ENCODE measurements around the gene BTBD6.

BTBD6 gene

DNA sequence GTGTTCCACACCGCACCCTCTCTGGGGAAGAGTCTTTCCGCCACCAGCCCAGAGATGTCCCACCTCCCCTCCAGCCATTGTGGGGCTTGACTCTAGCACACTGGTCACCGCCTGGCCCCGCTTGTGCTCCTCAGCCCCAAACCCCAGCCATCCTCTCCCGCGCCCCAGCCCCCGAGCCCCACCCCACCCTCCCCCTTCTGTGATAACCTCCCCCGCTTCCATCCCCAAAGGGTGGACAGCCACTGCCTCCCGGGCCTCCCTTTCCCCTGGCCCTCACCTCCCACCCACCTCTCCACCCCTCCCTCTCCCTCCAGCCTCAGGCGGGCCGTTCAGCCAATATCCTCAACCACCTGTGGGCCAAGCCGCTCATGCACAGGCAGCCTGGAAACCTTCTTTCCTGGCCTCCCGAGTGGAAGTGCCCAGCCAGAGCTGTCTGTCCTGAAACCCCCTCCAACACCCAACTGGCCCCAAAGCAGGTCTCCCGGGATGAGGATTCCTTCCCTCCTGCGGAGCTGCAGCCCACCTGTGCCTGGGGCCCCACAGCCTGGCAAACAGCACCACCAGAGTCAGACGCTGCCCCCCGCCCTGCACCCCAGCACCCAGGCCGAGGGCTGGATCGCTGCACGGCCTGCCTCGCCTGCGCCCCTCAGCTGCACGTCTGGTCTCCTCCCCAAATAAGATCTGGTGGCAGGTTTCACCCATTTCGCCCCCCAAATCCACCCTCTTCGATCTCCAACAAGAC, 40.2 kb upstream of the BTBD6 start:
- Mint-ChIP-seq H3K4me1 (ENCODE audit: low read depth) (no peaks in the 10 kb centered on the region), H3K4me3 (no peak overlapping the region), H3K36me3 (ENCODE audit: low read depth) (no peaks in the 10 kb centered on the region), H3K9me3 (no peaks in the 10 kb centered on the region), H3K27ac (no peak overlapping the region), H3K27me3 (no peaks in the 10 kb centered on the region)

DNA sequence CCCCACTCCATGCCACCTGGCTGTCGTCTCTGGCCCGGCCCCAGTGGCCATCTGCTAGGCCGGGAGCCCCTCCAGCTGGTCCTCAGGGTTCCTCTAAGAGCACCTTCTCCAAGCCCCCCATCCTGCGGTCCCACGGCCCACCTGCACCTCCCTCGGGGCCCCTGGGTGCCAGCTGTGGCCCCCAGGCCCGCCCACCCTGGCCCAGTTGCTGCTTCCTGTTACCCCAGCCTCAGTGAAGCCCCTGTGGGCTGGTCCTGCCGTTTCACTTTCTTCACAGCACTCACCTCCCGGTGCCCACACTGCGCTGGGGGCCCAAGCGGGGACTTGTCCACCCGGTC, 39.6 kb upstream of the BTBD6 start:
- Mint-ChIP-seq H3K36me3 (ENCODE audit: low read depth) (no peaks in the 10 kb centered on the region), H3K4me3 (no peak overlapping the region), H3K27ac (no peak overlapping the region), H3K27me3 (no peaks in the 10 kb centered on the region), H3K9me3 (no peaks in the 10 kb centered on the region), H3K4me1 (ENCODE audit: low read depth) (no peaks in the 10 kb centered on the region)

DNA sequence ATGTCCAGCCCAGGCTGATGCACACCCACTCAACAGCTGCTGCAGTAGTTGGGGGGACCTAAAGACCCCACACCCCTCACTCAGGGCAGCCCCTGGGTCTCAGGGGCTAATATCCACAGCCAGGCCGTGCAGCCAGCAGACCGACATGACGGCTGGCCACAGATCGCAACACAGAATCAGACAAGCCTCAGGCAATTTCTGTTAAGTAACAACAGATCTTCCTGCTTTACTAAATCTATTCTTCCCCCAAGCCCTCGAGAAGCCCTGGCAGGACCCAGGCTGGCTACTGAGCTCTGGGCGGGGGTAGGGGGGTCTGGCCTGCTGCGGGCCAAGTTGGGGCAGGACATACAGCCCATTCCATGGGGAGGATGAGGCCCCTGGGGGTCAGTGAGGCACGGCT, 39.2 kb upstream of the BTBD6 start:
- Mint-ChIP-seq H3K9me3 (no peaks in the 10 kb centered on the region), H3K27ac (no peak overlapping the region), H3K36me3 (ENCODE audit: low read depth) (no peaks in the 10 kb centered on the region), H3K27me3 (no peaks in the 10 kb centered on the region), H3K4me3 (no peak overlapping the region), H3K4me1 (ENCODE audit: low read depth) (no peaks in the 10 kb centered on the region)

DNA sequence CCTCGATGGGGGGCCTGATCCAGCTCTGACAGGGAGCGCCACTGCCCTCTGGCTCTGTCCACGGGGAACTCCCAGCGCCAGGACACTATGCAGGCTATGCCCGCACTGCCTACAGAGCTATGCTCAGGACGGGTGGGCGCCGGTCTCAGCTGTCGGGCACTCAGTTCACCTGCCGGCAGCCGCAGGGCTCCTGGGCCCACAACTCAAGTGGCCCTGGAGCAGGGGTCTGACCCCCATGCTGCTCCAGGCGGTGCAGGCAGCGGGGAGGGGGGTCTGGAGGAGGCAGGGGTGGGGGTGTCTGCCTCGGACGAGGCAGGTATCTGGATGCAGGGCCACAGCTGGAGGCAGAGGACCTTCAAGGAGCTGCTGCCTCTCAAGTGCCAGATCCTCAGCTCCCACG, 38.7 kb upstream of the BTBD6 start:
- no peak overlapping the region for H3K4me3 Mint-ChIP-seq
- H3K27ac Mint-ChIP-seq, result no peak overlapping the region
- no peaks in the 10 kb centered on the region for H3K27me3 Mint-ChIP-seq
- no peaks in the 10 kb centered on the region for H3K4me1 Mint-ChIP-seq (ENCODE audit: low read depth)
- H3K9me3 Mint-ChIP-seq, result no peaks in the 10 kb centered on the region
- no peaks in the 10 kb centered on the region for H3K36me3 Mint-ChIP-seq (ENCODE audit: low read depth)

DNA sequence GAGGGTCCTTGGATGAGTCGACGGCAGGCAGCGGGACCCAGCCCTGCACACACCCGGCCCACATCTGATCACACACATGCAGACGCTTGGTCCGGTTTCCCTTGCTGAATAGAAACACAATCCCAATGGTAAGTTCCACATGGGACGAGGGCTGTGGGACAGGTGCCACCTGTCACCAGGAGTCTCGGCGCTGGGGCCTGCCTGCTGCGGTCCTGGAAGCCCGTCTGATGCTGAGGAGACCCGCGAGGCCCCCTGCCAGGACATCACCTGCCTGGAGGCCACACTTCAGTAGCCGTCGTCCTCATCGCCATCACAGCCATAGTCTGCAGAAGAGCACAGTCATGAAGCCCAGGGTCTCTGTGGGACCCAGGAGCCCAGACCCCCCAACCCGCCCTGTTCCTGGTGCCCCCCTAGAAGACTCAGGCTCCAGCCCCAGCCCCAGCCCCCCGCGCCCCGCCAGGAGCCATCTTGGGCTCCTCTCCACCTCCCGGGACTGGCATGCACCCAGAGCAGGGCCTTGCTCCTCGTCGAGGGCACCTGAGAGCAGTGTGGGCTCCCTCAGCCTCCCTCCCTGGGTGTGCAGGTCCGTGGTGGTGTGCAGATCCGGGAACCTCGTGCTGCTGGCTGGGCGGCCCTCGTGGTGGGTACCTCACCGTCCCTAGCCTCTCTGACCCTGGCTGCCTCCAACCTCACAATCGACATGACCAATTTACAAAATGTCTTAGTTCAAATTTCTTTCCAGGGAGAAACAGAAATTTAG, 37.9 kb upstream of the BTBD6 start:
- H3K36me3 Mint-ChIP-seq (ENCODE audit: low read depth), result peaks cover 6% of the 10 kb centered on the region
- no peaks in the 10 kb centered on the region for H3K4me1 Mint-ChIP-seq (ENCODE audit: low read depth)
- H3K4me3 Mint-ChIP-seq, result no peak overlapping the region
- no peaks in the 10 kb centered on the region for H3K9me3 Mint-ChIP-seq
- no peaks in the 10 kb centered on the region for H3K27me3 Mint-ChIP-seq
- no peak overlapping the region for H3K27ac Mint-ChIP-seq

DNA sequence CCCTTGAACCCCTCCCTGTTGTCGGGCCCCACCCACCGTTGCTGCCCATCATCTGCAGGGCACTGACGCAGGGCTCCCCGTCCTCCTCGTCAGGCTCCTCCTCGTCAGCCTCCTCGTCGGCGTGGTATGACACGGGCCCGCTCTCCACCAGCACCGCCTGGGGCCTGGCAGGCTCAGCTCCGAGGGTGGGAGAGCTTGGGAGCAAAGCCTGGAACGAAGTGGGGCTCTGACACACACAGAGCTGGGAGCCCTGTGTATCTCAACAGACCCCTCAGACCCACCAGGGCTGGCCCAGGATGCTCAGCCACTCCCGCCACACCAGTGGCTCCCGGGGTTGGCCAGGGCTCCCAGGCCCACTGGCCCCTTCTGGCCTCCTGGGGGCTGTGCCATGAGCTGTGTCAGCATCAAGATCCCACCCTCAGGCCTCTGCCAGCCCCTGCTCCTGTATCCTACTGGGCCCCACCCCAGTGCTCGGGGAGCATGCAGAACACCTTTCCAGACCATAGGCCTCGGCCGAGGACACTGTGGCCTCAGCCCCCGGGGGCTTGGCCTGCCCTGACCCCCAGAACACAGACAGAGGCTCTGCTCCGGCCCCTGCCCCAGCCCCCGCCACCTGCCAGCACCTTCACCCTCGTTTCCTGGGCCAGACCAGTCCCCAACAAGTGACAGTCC, 37.1 kb upstream of the BTBD6 start:
- no peaks in the 10 kb centered on the region for H3K4me1 Mint-ChIP-seq (ENCODE audit: low read depth)
- H3K36me3 Mint-ChIP-seq (ENCODE audit: low read depth), result peaks cover 13% of the 10 kb centered on the region

DNA sequence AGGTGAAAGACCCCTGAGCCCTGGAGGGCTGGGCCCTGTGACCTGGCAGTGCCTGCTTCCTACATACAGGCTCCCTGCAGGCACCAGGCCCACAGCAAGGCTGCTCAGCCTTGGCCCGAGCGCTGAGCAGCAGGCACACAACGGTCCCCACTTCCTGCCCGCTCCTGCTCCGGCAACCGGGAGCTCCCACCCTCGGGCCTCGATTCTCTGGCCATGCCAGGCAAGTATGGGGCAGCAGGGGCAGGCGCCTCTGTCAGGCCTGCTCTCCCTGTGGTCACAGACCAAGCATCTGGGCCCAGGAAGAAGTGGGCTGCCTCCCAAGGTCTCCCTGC, 36.6 kb upstream of the BTBD6 start:
- H3K27me3 Mint-ChIP-seq, result no peaks in the 10 kb centered on the region
- no peak overlapping the region for H3K27ac Mint-ChIP-seq
- H3K9me3 Mint-ChIP-seq, result no peaks in the 10 kb centered on the region
- no peaks in the 10 kb centered on the region for H3K4me1 Mint-ChIP-seq (ENCODE audit: low read depth)
- peaks cover 13% of the 10 kb centered on the region for H3K36me3 Mint-ChIP-seq (ENCODE audit: low read depth)
- H3K4me3 Mint-ChIP-seq, result no peak overlapping the region

More for the DNA sequence above, 37.1 kb upstream of the BTBD6 start:
- no peaks in the 10 kb centered on the region for H3K9me3 Mint-ChIP-seq
- H3K27me3 Mint-ChIP-seq, result no peaks in the 10 kb centered on the region
- H3K4me3 Mint-ChIP-seq, result no peak overlapping the region
- no peak overlapping the region for H3K27ac Mint-ChIP-seq

DNA sequence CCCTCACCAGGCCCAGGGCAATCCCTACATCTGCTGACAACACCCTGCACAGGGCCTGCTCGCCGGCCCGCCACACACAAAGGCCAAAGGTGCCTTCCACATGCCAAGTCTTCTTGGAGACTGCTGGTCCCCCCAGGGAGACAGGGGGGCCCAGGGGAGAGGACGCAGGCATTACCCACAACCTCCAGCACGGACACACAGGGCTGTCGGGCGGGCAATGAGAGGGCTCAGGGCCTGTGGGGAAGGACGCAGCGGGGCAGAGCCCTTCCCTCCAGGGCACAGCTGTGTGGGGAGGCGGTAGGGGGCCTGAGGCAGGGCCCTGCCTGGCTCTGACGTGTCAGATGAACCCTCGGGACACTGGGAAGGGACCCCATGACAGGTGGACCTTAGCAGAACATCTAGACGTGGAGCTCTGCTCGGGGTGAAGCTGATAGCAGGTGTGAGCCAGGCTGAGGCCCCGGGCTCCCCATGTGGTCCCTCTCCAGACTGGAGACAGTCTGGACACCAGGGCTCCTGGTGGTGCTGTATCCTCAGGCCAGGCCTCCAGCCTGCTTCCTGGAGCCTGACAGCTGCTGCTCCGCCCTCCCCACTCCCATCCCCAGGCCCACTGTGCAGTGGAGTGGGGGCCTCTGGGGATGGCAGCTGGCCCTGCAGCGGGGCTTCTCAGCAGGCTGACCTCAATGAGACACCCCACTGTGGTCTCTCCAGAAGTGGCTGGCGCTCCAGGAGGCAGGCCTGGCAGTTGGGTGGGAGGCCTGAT, 35.6 kb upstream of the BTBD6 start:
- Mint-ChIP-seq H3K4me1 (ENCODE audit: low read depth) (no peaks in the 10 kb centered on the region), H3K36me3 (ENCODE audit: low read depth) (peaks cover 13% of the 10 kb centered on the region), H3K9me3 (no peaks in the 10 kb centered on the region), H3K4me3 (no peak overlapping the region), H3K27me3 (no peaks in the 10 kb centered on the region), H3K27ac (no peak overlapping the region)

DNA sequence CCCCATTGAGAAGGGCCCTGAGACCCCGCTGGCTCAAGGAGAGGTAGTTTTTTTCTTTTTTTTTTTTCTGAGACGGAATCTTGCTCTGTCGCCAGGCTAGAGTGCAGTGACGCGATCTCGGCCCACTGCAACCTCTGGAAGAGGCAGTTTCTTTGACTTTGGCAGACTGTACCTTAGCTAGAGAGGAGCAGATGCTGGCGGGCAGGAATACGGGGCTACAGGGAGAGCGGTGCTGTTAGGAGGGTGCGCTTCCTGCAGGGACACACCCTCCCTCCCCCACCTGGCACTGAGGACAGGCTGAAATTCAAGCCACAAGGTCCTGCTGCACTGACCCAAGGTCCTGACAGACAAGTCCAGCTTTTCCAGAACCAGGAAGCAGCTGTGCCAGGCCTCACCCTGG, 35.0 kb upstream of the BTBD6 start:
- Mint-ChIP-seq H3K4me1 (ENCODE audit: low read depth) (no peaks in the 10 kb centered on the region), H3K27me3 (no peaks in the 10 kb centered on the region), H3K36me3 (ENCODE audit: low read depth) (peaks cover 13% of the 10 kb centered on the region), H3K27ac (no peak overlapping the region), H3K4me3 (no peak overlapping the region), H3K9me3 (no peaks in the 10 kb centered on the region)

DNA sequence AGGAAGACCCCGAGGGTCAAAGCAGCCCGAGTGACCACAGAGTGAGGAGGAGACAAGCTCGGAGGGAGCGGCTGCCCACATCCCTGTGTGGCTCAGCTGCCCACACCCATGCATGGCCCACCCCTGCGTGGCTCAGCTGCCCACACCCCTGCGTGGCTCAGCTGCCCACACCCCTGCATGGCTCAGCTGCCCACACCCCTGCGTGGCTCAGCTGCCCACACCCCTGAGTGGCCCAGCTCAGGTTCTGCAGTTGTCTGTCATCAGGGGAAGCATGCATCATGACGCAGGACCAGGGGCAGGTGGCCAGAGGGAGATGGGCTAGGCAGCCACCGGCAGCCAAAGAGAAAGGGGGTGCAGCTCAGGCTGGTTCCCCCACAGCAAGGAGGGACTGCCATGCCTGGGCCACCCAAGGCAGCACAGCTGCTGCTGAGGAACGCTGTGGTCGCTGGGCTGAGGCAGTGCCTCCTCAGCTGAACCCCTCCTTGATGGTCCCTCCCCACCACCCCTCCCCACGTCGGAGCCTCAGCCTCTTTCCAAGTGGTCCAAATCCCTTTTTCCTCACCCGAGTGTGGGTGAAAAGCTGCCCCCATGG, 33.9 kb upstream of the BTBD6 start:
- H3K9me3 Mint-ChIP-seq, result no peaks in the 10 kb centered on the region
- no peak overlapping the region for H3K27ac Mint-ChIP-seq
- no peak overlapping the region for H3K4me3 Mint-ChIP-seq
- no peaks in the 10 kb centered on the region for H3K4me1 Mint-ChIP-seq (ENCODE audit: low read depth)
- H3K36me3 Mint-ChIP-seq (ENCODE audit: low read depth), result peaks cover 13% of the 10 kb centered on the region
- no peaks in the 10 kb centered on the region for H3K27me3 Mint-ChIP-seq

DNA sequence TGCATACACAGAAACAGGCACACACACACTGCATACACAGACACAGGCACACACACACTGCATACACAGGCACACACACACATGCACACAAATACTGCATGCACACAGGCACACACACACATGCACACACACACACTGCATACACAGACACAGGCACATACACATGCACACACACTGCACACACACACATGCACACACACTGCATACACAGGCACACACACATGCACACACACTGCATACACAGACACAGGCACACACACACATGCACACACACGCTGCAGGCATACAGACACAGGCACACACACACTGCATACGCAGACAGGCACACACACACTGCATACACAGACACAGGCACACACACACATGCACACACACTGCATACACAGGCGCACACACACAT, 32.7 kb upstream of the BTBD6 start:
- H3K27me3 Mint-ChIP-seq, result no peaks in the 10 kb centered on the region
- H3K9me3 Mint-ChIP-seq, result no peaks in the 10 kb centered on the region
- no peaks in the 10 kb centered on the region for H3K4me1 Mint-ChIP-seq (ENCODE audit: low read depth)
- H3K4me3 Mint-ChIP-seq, result no peak overlapping the region
- no peak overlapping the region for H3K27ac Mint-ChIP-seq
- H3K36me3 Mint-ChIP-seq (ENCODE audit: low read depth), result peaks cover 13% of the 10 kb centered on the region

DNA sequence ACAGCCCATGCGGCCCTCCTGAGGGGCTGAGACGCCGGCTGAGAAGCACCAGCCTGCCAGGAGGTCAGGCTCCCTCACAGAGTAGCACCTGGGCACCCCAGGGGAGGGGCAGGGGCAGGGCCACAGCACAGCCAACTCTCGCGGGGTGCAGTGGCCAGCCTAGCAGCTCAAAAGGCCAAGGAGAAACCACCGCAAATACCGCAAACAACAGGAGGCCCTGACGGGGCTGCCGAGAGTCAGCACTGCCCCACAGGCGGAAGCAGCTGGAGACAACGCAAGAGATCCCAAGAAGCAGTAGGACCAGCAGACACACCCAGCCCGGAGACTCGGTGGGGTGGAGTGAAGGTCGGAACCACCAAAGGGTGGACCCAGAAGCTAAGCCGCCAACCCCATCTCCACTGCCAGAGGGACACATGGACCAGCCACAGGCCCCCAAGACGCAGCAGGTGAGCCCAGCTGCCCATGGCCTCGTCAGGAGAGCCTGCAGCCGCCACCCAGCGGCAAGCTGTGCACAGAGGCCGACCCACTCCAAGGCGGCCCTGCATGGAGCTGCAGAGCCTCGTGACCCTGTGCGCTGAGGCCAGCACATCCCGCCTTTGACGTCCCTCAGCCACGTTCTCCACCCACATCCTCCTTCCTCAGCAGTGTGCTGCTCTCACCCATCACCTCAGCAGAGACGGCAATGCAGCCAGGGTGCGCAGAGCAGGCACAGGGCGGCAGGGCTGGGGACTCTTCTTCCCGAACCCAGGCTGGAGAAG, 31.7 kb upstream of the BTBD6 start:
- H3K4me1 Mint-ChIP-seq (ENCODE audit: low read depth), result no peaks in the 10 kb centered on the region
- peaks cover 13% of the 10 kb centered on the region for H3K36me3 Mint-ChIP-seq (ENCODE audit: low read depth)
- H3K27ac Mint-ChIP-seq, result no peak overlapping the region
- no peak overlapping the region for H3K4me3 Mint-ChIP-seq
- H3K27me3 Mint-ChIP-seq, result no peaks in the 10 kb centered on the region
- H3K9me3 Mint-ChIP-seq, result no peaks in the 10 kb centered on the region

DNA sequence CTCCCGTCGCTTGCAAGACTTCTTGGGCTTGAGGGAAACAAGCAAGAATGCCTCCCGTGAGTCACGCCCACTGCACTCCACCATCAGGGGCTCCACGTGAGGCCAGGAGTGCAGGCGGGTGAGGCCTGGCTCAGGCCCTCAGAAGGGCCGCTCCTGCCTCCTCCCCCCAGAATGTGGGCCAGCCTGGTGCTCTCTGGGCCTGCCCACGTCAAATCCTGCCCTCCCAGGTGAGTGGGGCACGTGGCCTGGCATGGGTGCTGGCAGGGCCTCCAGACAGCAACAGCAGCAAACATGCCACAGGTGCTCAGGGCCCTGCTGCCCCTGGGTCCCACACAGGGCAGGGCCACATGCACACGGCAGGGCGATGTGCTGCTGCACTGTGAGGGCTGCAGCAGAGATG, 30.6 kb upstream of the BTBD6 start:
- H3K4me1 Mint-ChIP-seq (ENCODE audit: low read depth), result no peaks in the 10 kb centered on the region
- H3K27me3 Mint-ChIP-seq, result no peaks in the 10 kb centered on the region
- H3K36me3 Mint-ChIP-seq (ENCODE audit: low read depth), result peaks cover 21% of the 10 kb centered on the region
- no peaks in the 10 kb centered on the region for H3K9me3 Mint-ChIP-seq
- no peak overlapping the region for H3K4me3 Mint-ChIP-seq
- H3K27ac Mint-ChIP-seq, result no peak overlapping the region

DNA sequence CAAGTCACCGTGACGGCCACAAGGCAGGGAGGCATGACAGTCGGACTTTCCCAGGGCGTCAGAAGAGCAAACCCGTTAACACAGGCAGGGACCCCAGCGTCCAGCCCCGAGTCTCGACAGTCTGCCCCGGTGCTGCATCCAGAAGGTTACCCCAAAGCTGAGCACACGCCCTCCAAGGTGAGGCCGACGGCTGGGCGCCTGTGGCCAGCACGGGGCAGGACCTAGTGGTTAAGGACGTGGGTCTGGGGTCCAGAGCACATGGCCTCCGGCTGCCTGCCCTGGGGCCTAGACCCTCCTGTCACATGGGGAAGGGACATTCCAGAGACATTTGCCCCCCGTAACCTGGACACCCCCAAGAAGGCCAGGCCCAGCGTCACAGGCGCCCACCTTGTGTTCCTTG, 29.7 kb upstream of the BTBD6 start:
- Mint-ChIP-seq H3K36me3 (ENCODE audit: low read depth) (peaks cover 28% of the 10 kb centered on the region), H3K9me3 (no peaks in the 10 kb centered on the region)

More for the DNA sequence above, 29.7 kb upstream of the BTBD6 start:
- Mint-ChIP-seq H3K27me3 (no peaks in the 10 kb centered on the region), H3K4me3 (no peak overlapping the region), H3K4me1 (ENCODE audit: low read depth) (no peaks in the 10 kb centered on the region), H3K27ac (no peak overlapping the region)

All from stimulated activated naive CD8-positive, alpha-beta T cell treated with anti-CD3 and anti-CD28 coated beads, Interleukin-15, Interleukin-2, amounts not matched to agents 100 ng/mL and 50 ng/mL, for 24 hours (primary cell).